GM06990 (cell line): ENCODE data around the gene POLR2H.

Experiments used
- DNase-seq: peaks from one replicate; pipeline ENCODE4 v3.0.0-alpha.2; 2011; ENCODE audit not compliant: insufficient read length; ENCODE audit errors: extremely low read depth
- H3K27me3 ChIP-seq: replicated peaks from 2 replicates; pipeline ENCODE4 v1.6.0; 2011; ENCODE audit warnings: low read length; ENCODE audit not compliant: control insufficient read depth, insufficient read depth
- H3K36me3 ChIP-seq: 2 replicates; pipeline ENCODE4 v1.5.1; 2011; ENCODE audit warnings: low read length; ENCODE audit not compliant: control insufficient read depth, insufficient read depth
- H3K4me3 ChIP-seq: replicated peaks from 2 replicates; pipeline ENCODE4 v1.5.1; 2011; ENCODE audit warnings: low read depth, mild to moderate bottlenecking, control low read depth, low read length
- CTCF ChIP-seq: IDR thresholded peaks from 2 replicates; pipeline ENCODE4 v1.5.1; 2011; ENCODE audit warnings: low read length, control low read depth, mild to moderate bottlenecking, inconsistent platforms; ENCODE audit not compliant: insufficient read depth, poor library complexity, severe bottlenecking

POLR2H gene

GRCh38 chr3:184316792-184317191 lies 44.7 kb upstream of the POLR2H start:
- no peak for DNase-seq
- Histone ChIP-seq H3K4me3 (peak overlapping the region; percentile 71), H3K27me3 (no peaks in the 10 kb centered on the region), H3K36me3 (peaks cover 29% of the 10 kb centered on the region)
- no peak for TF ChIP-seq CTCF

GRCh38 chr3:184317201-184317600 lies 44.3 kb upstream of the POLR2H start:
- no peaks in the 10 kb centered on the region for H3K27me3 ChIP-seq
- TF ChIP-seq CTCF, result no peak
- no peak overlapping the region for H3K4me3 ChIP-seq
- DNase-seq, result no peak
- peaks cover 31% of the 10 kb centered on the region for H3K36me3 ChIP-seq

DNA sequence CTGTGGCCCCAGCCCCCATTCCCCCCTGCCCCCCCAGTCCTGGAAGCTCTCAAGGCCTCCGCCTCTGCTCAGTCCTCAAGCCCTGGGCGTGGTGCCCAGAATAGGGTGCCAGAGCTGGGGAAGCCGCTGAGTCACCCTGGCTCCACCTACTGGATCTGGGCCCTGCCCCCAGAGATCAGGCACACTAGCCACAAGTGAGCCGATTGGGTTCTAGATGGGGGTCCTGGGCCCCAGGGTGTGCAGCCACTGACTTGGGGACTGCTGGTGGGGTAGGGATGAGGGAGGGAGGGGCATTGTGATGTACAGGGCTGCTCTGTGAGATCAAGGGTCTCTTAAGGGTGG lies 41.4 kb upstream of the POLR2H start:
- no peak for DNase-seq

GRCh38 chr3:184321666-184322065 lies 39.8 kb upstream of the POLR2H start:
- TF ChIP-seq CTCF, result no peak
- Histone ChIP-seq H3K4me3 (no peak overlapping the region), H3K36me3 (peaks cover 66% of the 10 kb centered on the region), H3K27me3 (no peaks in the 10 kb centered on the region)
- DNase-seq, result no peak

More for the DNA sequence above, 41.4 kb upstream of the POLR2H start:
- Histone ChIP-seq H3K36me3 (peaks cover 53% of the 10 kb centered on the region), H3K27me3 (no peaks in the 10 kb centered on the region), H3K4me3 (no peak overlapping the region)
- TF ChIP-seq CTCF, result no peak

DNA sequence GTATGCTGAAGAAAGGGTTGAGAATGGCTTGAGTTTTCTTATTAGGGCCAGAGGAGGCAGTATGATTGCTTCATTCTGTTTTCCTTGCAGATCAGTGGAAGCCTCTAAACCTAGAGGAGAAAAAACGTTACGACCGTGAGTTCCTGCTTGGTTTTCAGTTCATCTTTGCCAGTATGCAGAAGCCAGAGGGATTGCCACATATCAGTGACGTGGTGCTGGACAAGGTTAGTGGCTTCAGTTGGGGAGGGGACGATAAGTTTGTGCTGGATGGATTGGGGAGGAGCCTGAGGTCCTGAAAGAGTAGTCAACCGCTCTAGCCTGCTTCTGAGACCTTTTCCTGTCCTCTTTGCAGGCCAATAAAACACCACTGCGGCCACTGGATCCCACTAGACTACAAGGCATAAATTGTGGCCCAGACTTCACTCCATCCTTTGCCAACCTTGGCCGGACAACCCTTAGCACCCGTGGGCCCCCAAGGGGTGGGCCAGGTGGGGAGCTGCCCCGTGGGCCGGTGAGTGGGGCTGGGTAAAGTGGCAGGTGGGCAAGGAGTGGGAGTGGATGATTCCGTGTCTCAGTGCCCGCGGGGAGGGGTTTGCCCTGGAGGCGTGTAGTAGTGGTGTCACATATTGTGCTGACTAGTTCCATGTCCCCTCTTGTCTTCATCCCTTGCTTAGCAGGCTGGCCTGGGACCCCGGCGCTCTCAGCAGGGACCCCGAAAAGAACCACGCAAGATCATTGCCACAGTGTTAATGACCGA lies 38.6 kb upstream of the POLR2H start:
- TF ChIP-seq CTCF, result no peak
- peaks cover 69% of the 10 kb centered on the region for H3K36me3 ChIP-seq
- no peak for DNase-seq
- H3K4me3 ChIP-seq, result no peak overlapping the region
- H3K27me3 ChIP-seq, result no peaks in the 10 kb centered on the region

- no peaks in the 10 kb centered on the region for H3K27me3 ChIP-seq
- DNase-seq, result no peak
- no peak for TF ChIP-seq CTCF
- no peak overlapping the region for H3K4me3 ChIP-seq
- H3K36me3 ChIP-seq, result peaks cover 73% of the 10 kb centered on the region
These were observed 37.8 kb upstream of the POLR2H start for GRCh38 chr3:184323696-184324095.
